Measurements from ENCODE around the gene R3HDM2. TPM values are rescaled to one million over a fixed set of nuclear protein-coding genes. Genes with fewer than 3 reads are reported as not detected.
A peak's percentile ranks its signal among the peaks of the same experiment; 100 is the strongest.

The R3HDM2 gene
- total and polyA plus RNA-seq, 10 donors = 11.3 to 90.8 (median 53.5) TPM

- intact Hi-C loops (cut with DNase I; ENCODE audit: low total_unique reads) = no loop called here
- Histone ChIP-seq H3K9me3 (no peaks in the 10 kb centered on the region), H3K4me3 (no peak overlapping the region), H3K27ac (no peak overlapping the region), H3K4me1 (peaks cover 5 to 49% (median 21%) of the 10 kb centered on the region in 6 donors), H3K36me3 (peaks cover 0 to 62% (median 37%) of the 10 kb centered on the region in 6 donors), H3K27me3 (replicated peaks in 1 of 7) (peaks cover 0 to 2% (median 0%) of the 10 kb centered on the region in 7 donors)
- 86 to 94% (median 87%) methylated on average over 12 of the region's 12 CpGs for whole genome bisulfite sequencing, 5 donors
- TF ChIP-seq POLR2AphosphoS5 (IDR thresholded peaks at IDR 0.05) (no peak), CTCF (IDR thresholded peaks at IDR 0.05 in 8 of 11, conservative IDR thresholded peaks at IDR 0.05 in 3 of 11) (no peak), POLR2A (IDR thresholded peaks at IDR 0.05) (no peak)
- DNase-seq = peak; percentile 58
Observed at GRCh38 chr12:57467212-57467874, 36.5 kb upstream of the R3HDM2 start.

GRCh38 chr12:57465747-57466505 lies 35.1 kb upstream of the R3HDM2 start:
- TF ChIP-seq POLR2A (IDR thresholded peaks at IDR 0.05) (no peak), POLR2AphosphoS5 (IDR thresholded peaks at IDR 0.05) (peak; percentile 28 to 40 (median 37))
- H3K4me1 ChIP-seq = peaks cover 14 to 49% (median 28%) of the 10 kb centered on the region in 6 donors
- DNase-seq = peak; percentile 76

GRCh38 chr12:57465030-57465746 lies 34.3 kb upstream of the R3HDM2 start:
- intact Hi-C loops (cut with DNase I; ENCODE audit: low total_unique reads) = no loop called here
- WGBS, 5 donors = 70 to 79% (median 72%) methylated on average over 6 of the region's 6 CpGs
- peaks cover 0 to 23% (median 13%) of the 10 kb centered on the region in 7 donors for H3K27me3 ChIP-seq (replicated peaks in 1 of 7)
- H3K9me3 ChIP-seq = no peaks in the 10 kb centered on the region
- H3K27ac ChIP-seq = no peak overlapping the region
- DNase-seq = peak; percentile 58
- H3K36me3 ChIP-seq = peaks cover 0 to 41% (median 18%) of the 10 kb centered on the region in 6 donors
- peaks cover 20 to 49% (median 32%) of the 10 kb centered on the region in 6 donors for H3K4me1 ChIP-seq
- no peak overlapping the region for H3K4me3 ChIP-seq
- TF ChIP-seq POLR2A (IDR thresholded peaks at IDR 0.05) = no peak

More at GRCh38 chr12:57465747-57466505, 35.1 kb upstream of the R3HDM2 start:
- no peaks in the 10 kb centered on the region for H3K9me3 ChIP-seq
- H3K27ac ChIP-seq = no peak overlapping the region
- 75 to 78% (median 77%) methylated on average over 14 of the region's 14 CpGs for WGBS, 5 donors
- no peak overlapping the region for H3K4me3 ChIP-seq
- intact Hi-C loops (cut with DNase I; ENCODE audit: low total_unique reads) = no loop called here
- H3K36me3 ChIP-seq = peaks cover 0 to 48% (median 25%) of the 10 kb centered on the region in 6 donors
- H3K27me3 ChIP-seq (replicated peaks in 1 of 7) = peaks cover 0 to 16% (median 10%) of the 10 kb centered on the region in 7 donors

GRCh38 chr12:57464569-57464968 lies 33.7 kb upstream of the R3HDM2 start:
- H3K27me3 ChIP-seq (replicated peaks in 1 of 7) = peaks cover 0 to 29% (median 13%) of the 10 kb centered on the region in 7 donors
- intact Hi-C loops (cut with DNase I; ENCODE audit: low total_unique reads) = no loop called here
- DNase-seq = peak; percentile 66
- no peak overlapping the region for H3K4me3 ChIP-seq
- WGBS, 5 donors = 92 to 97% (median 95%) methylated on average over 12 of the region's 12 CpGs
- no peak overlapping the region for H3K27ac ChIP-seq
- H3K4me1 ChIP-seq = peaks cover 24 to 49% (median 35%) of the 10 kb centered on the region in 6 donors
- peaks cover 0 to 35% (median 11%) of the 10 kb centered on the region in 6 donors for H3K36me3 ChIP-seq
- no peaks in the 10 kb centered on the region for H3K9me3 ChIP-seq
- TF ChIP-seq POLR2A (IDR thresholded peaks at IDR 0.05) = no peak
- TF ChIP-seq CTCF (IDR thresholded peaks at IDR 0.05 in 8 of 11, conservative IDR thresholded peaks at IDR 0.05 in 3 of 11) = no peak
- no peak for TF ChIP-seq POLR2AphosphoS5 (IDR thresholded peaks at IDR 0.05)
